ENCODE results near the gene LTBP1. TPM values are rescaled to one million over a fixed set of nuclear protein-coding genes. Genes with fewer than 3 reads are reported as not detected.
"Not testable (repeated sequence)": the region's sequence is repeated elsewhere in the genome, so short reads cannot be mapped to it uniquely, and the experiment has no call there.

The LTBP1 gene
- total RNA-seq, 1 experiment from 2014 or later = 6.7 TPM

DNA sequence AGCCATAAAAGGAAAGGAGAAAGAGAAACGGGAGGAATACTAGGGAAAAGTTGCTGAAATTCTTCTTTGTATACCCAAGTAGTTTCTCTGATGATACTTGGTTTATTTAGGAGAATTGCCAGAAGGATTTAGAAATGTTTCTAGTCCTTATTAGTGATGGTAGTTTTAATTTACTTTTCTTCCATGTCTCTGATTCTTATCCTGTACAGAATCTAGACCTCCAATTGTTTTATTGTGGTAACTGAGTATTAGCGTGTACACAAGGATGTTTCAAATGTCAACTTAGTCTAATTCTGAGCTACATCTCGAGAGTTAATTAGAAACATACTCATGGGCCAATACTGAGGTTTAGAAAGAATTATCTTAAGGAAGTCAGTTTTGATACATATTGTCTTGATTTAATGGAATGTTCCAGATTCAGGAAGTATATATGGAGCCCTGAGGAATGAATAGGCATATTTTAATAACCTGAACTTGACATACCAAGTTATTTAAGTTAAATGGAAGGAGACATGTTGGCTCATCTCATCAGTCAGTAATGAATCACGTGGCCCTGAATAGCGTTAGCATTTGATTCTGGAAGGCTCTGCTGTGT is 219.6 kb downstream of the LTBP1 start:
- DNase-seq (ENCODE audit: low read depth, low spot score) = no peak
- in situ Hi-C loops (cut with HindIII; ENCODE audit: low pct_unique_long_range_greater_than_20kb, low sequenced_read_pairs) = no loop called here

DNA sequence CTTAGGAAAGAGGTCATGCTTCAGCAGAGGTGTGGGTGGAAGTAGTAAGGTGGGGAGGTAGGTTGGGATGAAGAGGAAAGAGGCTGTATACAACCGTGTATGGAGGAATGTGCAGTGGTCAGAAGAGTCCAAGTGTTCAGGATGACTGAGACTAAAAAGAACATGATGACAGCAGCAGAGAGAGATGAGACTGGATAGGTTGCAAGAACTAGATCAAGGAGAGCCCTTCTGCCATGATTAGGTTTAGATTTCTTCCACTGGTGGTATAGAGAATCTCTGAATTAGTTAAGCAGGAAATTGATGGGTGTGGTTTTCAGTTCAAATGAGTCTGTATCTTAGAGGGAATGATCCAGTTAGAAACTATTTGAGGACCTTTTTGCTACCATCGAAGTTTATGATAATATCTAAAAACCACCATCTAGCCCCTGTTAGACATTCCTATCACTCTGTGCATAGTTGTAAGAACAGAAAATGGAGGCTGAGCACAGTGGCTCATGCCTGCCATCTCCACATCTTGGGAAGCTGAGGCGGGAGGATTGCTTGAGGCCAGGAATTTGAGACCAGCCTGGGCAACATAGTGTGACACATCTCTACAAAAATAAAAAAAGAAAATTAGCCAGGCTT is 221.0 kb downstream of the LTBP1 start:
- no peak for DNase-seq (ENCODE audit: low read depth, low spot score)
- in situ Hi-C loops (cut with HindIII; ENCODE audit: low pct_unique_long_range_greater_than_20kb, low sequenced_read_pairs) = no loop called here

GRCh38 chr2:33168425-33168824 is 221.7 kb downstream of the LTBP1 start:
- in situ Hi-C loops (cut with HindIII; ENCODE audit: low pct_unique_long_range_greater_than_20kb, low sequenced_read_pairs) = no loop called here
- DNase-seq (ENCODE audit: low read depth, low spot score) = no peak

DNA sequence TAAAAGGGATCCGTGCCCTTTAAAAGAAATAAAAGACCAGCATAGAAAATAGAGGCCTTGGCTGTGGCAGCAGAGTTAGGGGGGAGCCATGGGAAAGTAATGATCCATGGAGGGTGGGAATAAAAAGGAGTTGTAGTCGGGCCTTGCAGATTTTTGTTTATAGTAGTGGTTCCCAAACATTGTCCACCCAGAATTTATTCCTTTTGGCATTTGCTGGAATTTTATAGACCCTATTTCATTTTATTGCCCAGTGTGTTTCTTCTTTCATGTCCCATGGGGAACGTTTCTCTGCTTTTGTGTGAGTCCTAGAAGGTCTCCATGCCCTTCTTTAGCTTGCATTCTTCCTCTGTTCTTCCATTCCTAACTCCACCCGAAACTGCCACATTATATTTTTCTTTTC is 222.2 kb downstream of the LTBP1 start:
- in situ Hi-C loops (cut with HindIII; ENCODE audit: low pct_unique_long_range_greater_than_20kb, low sequenced_read_pairs) = no loop called here

GRCh38 chr2:33170251-33170650 is 223.5 kb downstream of the LTBP1 start:
- in situ Hi-C loops (cut with HindIII; ENCODE audit: low pct_unique_long_range_greater_than_20kb, low sequenced_read_pairs); DNase-seq (ENCODE audit: low read depth, low spot score): not testable (repeated sequence)

More for the DNA sequence above, 222.2 kb downstream of the LTBP1 start:
- DNase-seq (ENCODE audit: low read depth, low spot score) = no peak

GRCh38 chr2:33177627-33178026 is 230.9 kb downstream of the LTBP1 start:
- DNase-seq (ENCODE audit: low read depth, low spot score) = no peak
- in situ Hi-C loops (cut with HindIII; ENCODE audit: low pct_unique_long_range_greater_than_20kb, low sequenced_read_pairs) = no loop called here

GRCh38 chr2:33178209-33178608 is 231.5 kb downstream of the LTBP1 start:
- DNase-seq (ENCODE audit: low read depth, low spot score) = no peak
- in situ Hi-C loops (cut with HindIII; ENCODE audit: low pct_unique_long_range_greater_than_20kb, low sequenced_read_pairs) = no loop called here

DNA sequence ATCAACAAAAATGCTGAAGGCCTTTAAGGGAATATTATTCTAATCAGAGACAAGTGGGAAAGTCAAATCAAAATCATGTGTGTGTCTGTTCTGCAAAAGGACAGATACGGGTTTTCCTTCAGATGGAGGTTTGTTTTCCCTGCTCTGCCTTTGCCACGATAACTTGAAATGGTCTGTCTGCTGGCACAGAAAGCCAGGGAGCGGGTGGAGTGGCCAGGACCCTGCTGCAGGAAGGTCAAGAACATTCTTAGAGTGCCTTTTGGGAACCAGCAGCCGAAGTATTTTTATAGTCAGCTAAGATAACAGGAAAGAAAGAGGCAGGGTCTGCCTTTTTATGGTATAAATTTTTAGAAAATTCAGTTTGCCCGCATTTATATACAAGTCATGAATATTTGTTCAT is 234.2 kb downstream of the LTBP1 start:
- in situ Hi-C loops (cut with HindIII; ENCODE audit: low pct_unique_long_range_greater_than_20kb, low sequenced_read_pairs) = no loop called here
- DNase-seq (ENCODE audit: low read depth, low spot score) = no peak

DNA sequence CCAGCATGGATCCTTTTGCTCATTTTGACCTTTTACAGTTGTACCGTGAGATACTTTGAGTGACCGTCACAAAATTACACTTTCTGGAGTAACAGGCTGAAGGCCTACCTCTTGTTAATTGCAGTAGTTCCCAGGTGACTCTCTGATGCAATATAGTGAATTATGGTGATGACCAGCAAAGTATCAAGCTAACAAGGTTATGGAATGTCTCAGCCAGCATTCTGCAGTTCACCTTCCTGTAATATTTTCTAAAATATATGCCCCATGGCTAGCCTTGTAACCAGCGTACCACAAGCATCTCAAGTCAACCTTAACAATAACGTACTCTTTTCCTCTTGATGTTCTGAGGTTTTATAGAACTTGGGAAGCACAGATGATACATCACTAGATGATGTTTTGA is 234.7 kb downstream of the LTBP1 start:
- DNase-seq (ENCODE audit: low read depth, low spot score) = no peak
- in situ Hi-C loops (cut with HindIII; ENCODE audit: low pct_unique_long_range_greater_than_20kb, low sequenced_read_pairs) = no loop called here

DNA sequence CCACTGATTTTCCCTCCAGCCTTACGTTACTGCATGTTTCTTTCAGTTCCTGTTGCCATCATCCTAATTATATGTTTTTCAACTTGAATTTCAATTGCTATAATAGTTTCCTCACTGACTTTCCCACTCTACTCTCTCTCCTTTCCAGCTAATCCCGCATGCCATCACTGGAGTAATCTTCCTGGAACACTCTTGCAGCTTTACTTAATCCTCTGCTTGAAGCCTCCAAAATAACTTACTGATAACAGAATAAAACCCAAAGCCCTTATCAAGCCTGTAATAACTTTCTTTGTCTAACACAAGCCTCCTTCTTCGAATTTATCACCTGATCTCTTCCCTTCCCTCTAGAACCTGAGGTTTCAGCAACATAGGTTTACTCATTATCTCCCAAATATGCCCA is 237.3 kb downstream of the LTBP1 start:
- DNase-seq (ENCODE audit: low read depth, low spot score) = no peak
- in situ Hi-C loops (cut with HindIII; ENCODE audit: low pct_unique_long_range_greater_than_20kb, low sequenced_read_pairs) = no loop called here

- in situ Hi-C loops (cut with HindIII; ENCODE audit: low pct_unique_long_range_greater_than_20kb, low sequenced_read_pairs) = no loop called here
- DNase-seq (ENCODE audit: low read depth, low spot score) = no peak
Observed at GRCh38 chr2:33186937-33187336, 240.2 kb downstream of the LTBP1 start.

- in situ Hi-C loops (cut with HindIII; ENCODE audit: low pct_unique_long_range_greater_than_20kb, low sequenced_read_pairs) = no loop called here
- no peak for DNase-seq (ENCODE audit: low read depth, low spot score)
Observed at GRCh38 chr2:33188799-33189198, 242.0 kb downstream of the LTBP1 start.

- in situ Hi-C loops (cut with HindIII; ENCODE audit: low pct_unique_long_range_greater_than_20kb, low sequenced_read_pairs) = no loop called here
- no peak for DNase-seq (ENCODE audit: low read depth, low spot score)
Observed at GRCh38 chr2:33190393-33190937, 243.7 kb downstream of the LTBP1 start.

DNA sequence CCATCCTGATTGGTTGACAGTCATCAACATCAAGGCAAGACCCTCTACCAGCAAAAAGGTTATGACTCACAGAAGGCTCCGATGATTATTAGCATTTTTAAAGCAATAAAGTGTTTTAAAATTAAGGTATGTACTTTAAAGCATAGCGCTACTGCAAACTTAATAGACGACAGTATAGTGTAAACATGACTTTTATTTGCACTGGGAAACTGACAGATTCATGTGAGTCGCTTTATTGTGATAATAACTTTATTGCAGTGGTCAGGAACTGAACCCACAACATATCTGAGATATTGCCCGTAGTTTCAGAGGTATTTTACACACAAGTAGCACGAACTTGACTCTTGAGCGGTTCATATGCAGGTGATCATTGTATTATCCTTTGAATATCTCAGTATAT is 249.1 kb downstream of the LTBP1 start:
- no peak for DNase-seq (ENCODE audit: low read depth, low spot score)
- in situ Hi-C loops (cut with HindIII; ENCODE audit: low pct_unique_long_range_greater_than_20kb, low sequenced_read_pairs) = no loop called here

- in situ Hi-C loops (cut with HindIII; ENCODE audit: low pct_unique_long_range_greater_than_20kb, low sequenced_read_pairs) = no loop called here
- DNase-seq (ENCODE audit: low read depth, low spot score) = no peak
Observed at GRCh38 chr2:33196700-33197099, 249.9 kb downstream of the LTBP1 start.

GRCh38 chr2:33197198-33197938 is 250.6 kb downstream of the LTBP1 start:
- in situ Hi-C loops (cut with HindIII; ENCODE audit: low pct_unique_long_range_greater_than_20kb, low sequenced_read_pairs) = no loop called here
- no peak for DNase-seq (ENCODE audit: low read depth, low spot score)

- DNase-seq (ENCODE audit: low read depth, low spot score) = no peak
- in situ Hi-C loops (cut with HindIII; ENCODE audit: low pct_unique_long_range_greater_than_20kb, low sequenced_read_pairs) = no loop called here
Observed at GRCh38 chr2:33202641-33203522, 256.1 kb downstream of the LTBP1 start.

DNA sequence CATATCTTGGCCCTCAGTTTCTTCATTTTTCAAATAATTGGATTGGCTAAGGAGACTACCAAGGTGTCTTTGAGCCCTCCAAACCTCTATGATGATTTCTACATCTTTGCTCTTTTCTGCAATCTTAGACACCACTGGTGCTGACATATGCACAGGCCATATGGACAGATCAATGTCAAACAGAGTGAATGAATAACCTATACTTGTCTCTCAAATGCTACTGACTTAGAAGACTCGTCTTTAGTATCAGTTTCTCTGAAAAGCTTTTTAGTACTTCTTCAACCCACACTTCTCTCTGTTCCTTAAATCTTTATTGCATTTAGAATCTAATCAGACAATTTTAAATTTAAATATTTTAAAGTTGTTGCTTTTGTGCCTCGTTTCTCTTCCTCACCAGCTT is 258.2 kb downstream of the LTBP1 start:
- in situ Hi-C loops (cut with HindIII; ENCODE audit: low pct_unique_long_range_greater_than_20kb, low sequenced_read_pairs) = no loop called here
- DNase-seq (ENCODE audit: low read depth, low spot score) = no peak

Measured in SK-MEL-5 (cell line).